ENCODE results near the gene KRT3. TPM values are rescaled to one million over a fixed set of nuclear protein-coding genes. Genes with fewer than 3 reads are reported as not detected.

KRT3 gene
- total RNA-seq, 1 experiment from 2014 or later = not detected

GRCh38 chr12:52814710-52815155, 18.8 kb upstream of the KRT3 start:
- peaks cover 38% of the 10 kb centered on the region for H3K27me3 Mint-ChIP-seq (ENCODE audit: insufficient read depth, unreplicated experiment)
- H3K4me3 Mint-ChIP-seq (ENCODE audit: unreplicated experiment) = no peak overlapping the region
- CTCF ChIA-PET = no interaction called here
- no TSS peak for BruUV-seq (replicated peaks)
- intact Hi-C loops (cut with micrococcal nuclease) = no loop called here
- H3K4me1 Mint-ChIP-seq (ENCODE audit: insufficient read depth, unreplicated experiment) = peaks cover 6% of the 10 kb centered on the region
- H3K36me3 Mint-ChIP-seq (ENCODE audit: insufficient read depth, unreplicated experiment) = no peaks in the 10 kb centered on the region
- no peak overlapping the region for H3K27ac Mint-ChIP-seq (ENCODE audit: low read depth, unreplicated experiment)
- no peak for TF ChIP-seq CTCF (IDR thresholded peaks at IDR 0.05; ENCODE audit: unreplicated experiment)
- DNase-seq (ENCODE audit: unreplicated experiment) = no peak
- H3K9me3 Mint-ChIP-seq (ENCODE audit: unreplicated experiment) = no peaks in the 10 kb centered on the region
- POLR2A ChIA-PET = no interaction called here

- H3K27me3 Mint-ChIP-seq (ENCODE audit: insufficient read depth, unreplicated experiment) = peaks cover 38% of the 10 kb centered on the region
- H3K9me3 Mint-ChIP-seq (ENCODE audit: unreplicated experiment) = no peaks in the 10 kb centered on the region
- H3K36me3 Mint-ChIP-seq (ENCODE audit: insufficient read depth, unreplicated experiment) = no peaks in the 10 kb centered on the region
- TF ChIP-seq CTCF (IDR thresholded peaks at IDR 0.05; ENCODE audit: unreplicated experiment) = no peak
- ChIA-PET POLR2A (interaction anchor here (0.6 kb wide), 2 partner anchors 61 to 477 kb away, joined by 3 read pairs; no protein-coding TSS in a partner anchor), CTCF (interaction anchor here (0.8 kb wide), 1 partner anchor 30 kb away, joined by 6 read pairs; no protein-coding TSS in a partner anchor)
- no peak for DNase-seq (ENCODE audit: unreplicated experiment)
- H3K4me1 Mint-ChIP-seq (ENCODE audit: insufficient read depth, unreplicated experiment) = peaks cover 6% of the 10 kb centered on the region
- intact Hi-C loops (cut with micrococcal nuclease) = no loop called here
- no TSS peak for BruUV-seq (replicated peaks)
- H3K4me3 Mint-ChIP-seq (ENCODE audit: unreplicated experiment) = no peak within 1 kb of the TSS
- no peak within 1 kb of the TSS for H3K27ac Mint-ChIP-seq (ENCODE audit: low read depth, unreplicated experiment)
Observed at GRCh38 chr12:52813885-52814709, 18.2 kb upstream of the KRT3 start, which contains the start of gene KRT4. TSS of gene KRT4 (minus strand) at chr12:52814116. CDS start at chr12:52814058, 58 bp downstream.

GRCh38 chr12:52813203-52813819, 17.4 kb upstream of the KRT3 start:
- no peak for TF ChIP-seq CTCF (IDR thresholded peaks at IDR 0.05; ENCODE audit: unreplicated experiment)
- Mint-ChIP-seq H3K27ac (ENCODE audit: low read depth, unreplicated experiment) (no peak overlapping the region), H3K36me3 (ENCODE audit: insufficient read depth, unreplicated experiment) (no peaks in the 10 kb centered on the region), H3K4me3 (ENCODE audit: unreplicated experiment) (no peak overlapping the region), H3K4me1 (ENCODE audit: insufficient read depth, unreplicated experiment) (peaks cover 6% of the 10 kb centered on the region), H3K9me3 (ENCODE audit: unreplicated experiment) (no peaks in the 10 kb centered on the region), H3K27me3 (ENCODE audit: insufficient read depth, unreplicated experiment) (peaks cover 38% of the 10 kb centered on the region)
- ChIA-PET POLR2A (interaction anchor here (0.6 kb wide), 2 partner anchors 61 to 476 kb away, joined by 3 read pairs; no protein-coding TSS in a partner anchor), CTCF (interaction anchor here (0.8 kb wide), 1 partner anchor 31 kb away, joined by 6 read pairs; no protein-coding TSS in a partner anchor)
- no TSS peak for BruUV-seq (replicated peaks)
- intact Hi-C loops (cut with micrococcal nuclease) = no loop called here
- no peak for DNase-seq (ENCODE audit: unreplicated experiment)

- intact Hi-C loops (cut with micrococcal nuclease) = no loop called here
- no peak for DNase-seq (ENCODE audit: unreplicated experiment)
- H3K36me3 Mint-ChIP-seq (ENCODE audit: insufficient read depth, unreplicated experiment) = no peaks in the 10 kb centered on the region
- no peak overlapping the region for H3K27ac Mint-ChIP-seq (ENCODE audit: low read depth, unreplicated experiment)
- CTCF ChIA-PET = no interaction called here
- BruUV-seq (replicated peaks) = no TSS peak
- H3K27me3 Mint-ChIP-seq (ENCODE audit: insufficient read depth, unreplicated experiment) = peaks cover 38% of the 10 kb centered on the region
- H3K4me1 Mint-ChIP-seq (ENCODE audit: insufficient read depth, unreplicated experiment) = peaks cover 6% of the 10 kb centered on the region
- TF ChIP-seq CTCF (IDR thresholded peaks at IDR 0.05; ENCODE audit: unreplicated experiment) = no peak
- POLR2A ChIA-PET = no interaction called here
- no peak overlapping the region for H3K4me3 Mint-ChIP-seq (ENCODE audit: unreplicated experiment)
- no peaks in the 10 kb centered on the region for H3K9me3 Mint-ChIP-seq (ENCODE audit: unreplicated experiment)
Observed at GRCh38 chr12:52812749-52813148, 16.8 kb upstream of the KRT3 start.

All from MCF 10A (cell line).